Activated CD4-positive, CD25-positive, alpha-beta regulatory T cell (primary cell): Measurements from ENCODE around the gene CRYBA4.

ENCODE experiments used
- DNase-seq, 4 experiments: peaks; one replicate each; lab custom pipeline; 2025; lab: John Stamatoyannopoulos, UW

The CRYBA4 gene

DNA sequence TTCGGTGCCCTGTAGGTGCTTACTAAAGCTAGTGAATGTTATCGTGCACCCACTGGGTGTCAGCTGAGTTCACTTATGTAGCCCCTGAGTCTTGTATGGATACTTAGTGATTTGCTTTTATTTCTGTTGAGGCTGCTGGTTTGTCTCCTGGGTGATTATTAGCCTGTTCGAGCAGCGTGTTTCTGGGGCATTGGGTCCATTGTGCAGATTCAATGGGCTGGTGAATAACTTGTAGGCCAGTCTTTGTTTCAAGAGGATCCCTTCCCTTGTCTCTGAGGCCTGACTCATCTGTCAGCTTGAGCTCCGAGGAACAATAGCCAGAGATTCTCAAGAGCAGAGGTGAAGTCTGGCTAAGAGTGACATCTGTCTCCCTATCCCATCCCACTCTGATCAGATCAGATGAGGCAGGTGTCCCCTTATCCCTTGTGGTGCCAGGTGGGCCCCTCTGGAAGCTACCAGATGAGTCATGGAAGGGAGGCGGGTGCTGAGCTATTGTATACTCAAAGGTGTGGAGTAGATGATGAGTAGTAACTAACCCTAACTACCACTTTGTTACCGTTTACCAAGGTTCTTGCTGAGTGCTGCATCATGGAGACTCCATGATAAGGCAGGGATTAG lies 39.3 kb downstream of the CRYBA4 start:
- DNase-seq: no peak

GRCh38 chr22:26662160-26662559 lies 40.4 kb downstream of the CRYBA4 start:
- no peak for DNase-seq

DNA sequence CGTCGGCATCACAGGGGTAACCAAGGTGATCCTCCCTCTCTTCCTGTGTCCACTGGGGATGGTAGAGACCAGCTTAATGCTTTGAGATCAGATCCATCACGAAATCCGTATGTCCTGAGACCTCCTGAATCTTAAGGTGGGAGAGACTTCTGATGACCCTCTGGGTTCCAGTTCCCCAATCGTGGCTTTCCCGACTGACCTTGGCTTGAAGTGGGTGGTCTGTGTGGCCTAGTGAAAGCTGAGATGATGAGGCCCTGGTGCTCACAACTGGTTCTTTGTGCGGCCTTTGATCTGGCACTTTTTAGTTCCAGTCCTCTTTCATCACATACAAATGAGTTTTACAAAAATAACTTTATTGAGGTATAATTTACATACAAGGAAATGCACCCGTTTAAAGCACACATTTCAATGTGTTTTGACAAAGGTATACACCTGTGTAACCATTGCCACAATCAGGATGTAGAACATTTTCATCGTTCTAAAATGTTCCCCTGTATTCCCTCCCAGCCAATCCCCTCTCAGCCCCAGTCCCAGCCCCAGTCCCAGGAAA lies 41.7 kb downstream of the CRYBA4 start:
- DNase-seq: no peak

DNA sequence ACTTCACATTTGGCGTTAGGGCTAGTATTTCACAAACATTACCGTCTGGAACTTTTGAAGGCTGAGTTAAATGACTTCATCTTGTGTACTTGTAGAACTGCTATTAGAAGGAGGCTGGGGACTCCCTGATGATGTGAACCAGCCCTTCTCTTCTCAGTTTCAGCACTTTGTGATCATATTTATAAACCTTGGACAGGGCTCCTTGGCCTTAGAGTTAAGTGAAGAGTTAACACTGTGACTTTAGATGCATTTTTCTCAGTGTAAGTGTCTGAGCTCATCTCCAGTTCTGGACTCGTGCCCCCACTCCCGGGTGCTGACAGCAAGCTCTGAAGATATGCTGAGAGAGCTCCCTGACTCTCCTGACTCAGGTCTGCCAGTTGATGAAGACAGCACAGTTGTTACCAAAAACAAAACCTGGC lies 44.1 kb downstream of the CRYBA4 start:
- no peak for DNase-seq

GRCh38 chr22:26667140-26667539 lies 45.4 kb downstream of the CRYBA4 start:
- DNase-seq: no peak

- no peak for DNase-seq
Measured at GRCh38 chr22:26669060-26669481, 47.3 kb downstream of the CRYBA4 start.

DNA sequence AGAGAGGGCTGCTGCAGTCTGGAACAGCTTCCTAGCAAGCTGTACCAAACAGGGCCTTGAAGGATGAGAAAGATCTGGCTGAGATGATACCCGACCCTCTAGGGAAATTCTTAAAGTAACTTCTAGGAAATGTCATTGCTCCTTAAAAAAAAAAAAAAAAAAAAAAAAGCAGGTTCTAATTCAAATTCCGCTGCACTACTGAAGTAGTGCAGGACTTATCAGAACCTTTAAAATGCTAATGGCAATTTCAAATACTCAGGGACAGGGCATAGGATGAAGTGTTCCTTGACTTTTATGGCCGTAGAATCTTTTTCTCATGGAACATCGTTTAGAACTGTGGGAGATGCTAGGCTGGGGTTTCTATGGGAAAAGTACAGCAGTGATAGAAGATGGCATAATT lies 48.7 kb downstream of the CRYBA4 start:
- no peak for DNase-seq

GRCh38 chr22:26671317-26672059 lies 49.7 kb downstream of the CRYBA4 start:
- peak; percentile 38 to 46 (median 40) for DNase-seq

DNA sequence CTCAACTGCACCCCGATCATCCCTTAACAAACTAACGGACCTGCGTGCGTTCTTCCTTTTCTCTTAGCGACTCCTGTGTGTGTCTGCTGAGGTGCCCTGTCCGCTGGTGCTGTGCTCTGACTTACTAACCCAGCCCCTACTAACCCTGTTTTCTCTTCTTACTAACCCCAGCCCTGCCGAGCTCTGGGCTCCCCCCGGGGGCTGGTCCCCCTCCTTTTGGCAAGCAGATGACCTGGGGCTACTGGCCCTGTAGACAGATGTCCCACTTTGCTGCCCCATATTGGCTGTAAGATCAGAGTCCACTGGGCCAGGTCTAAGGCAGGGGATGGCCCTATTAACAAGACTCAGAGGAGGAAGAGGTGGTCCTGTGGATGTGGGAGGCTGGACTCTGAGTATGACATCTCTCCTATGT lies 50.3 kb downstream of the CRYBA4 start:
- no peak for DNase-seq

DNA sequence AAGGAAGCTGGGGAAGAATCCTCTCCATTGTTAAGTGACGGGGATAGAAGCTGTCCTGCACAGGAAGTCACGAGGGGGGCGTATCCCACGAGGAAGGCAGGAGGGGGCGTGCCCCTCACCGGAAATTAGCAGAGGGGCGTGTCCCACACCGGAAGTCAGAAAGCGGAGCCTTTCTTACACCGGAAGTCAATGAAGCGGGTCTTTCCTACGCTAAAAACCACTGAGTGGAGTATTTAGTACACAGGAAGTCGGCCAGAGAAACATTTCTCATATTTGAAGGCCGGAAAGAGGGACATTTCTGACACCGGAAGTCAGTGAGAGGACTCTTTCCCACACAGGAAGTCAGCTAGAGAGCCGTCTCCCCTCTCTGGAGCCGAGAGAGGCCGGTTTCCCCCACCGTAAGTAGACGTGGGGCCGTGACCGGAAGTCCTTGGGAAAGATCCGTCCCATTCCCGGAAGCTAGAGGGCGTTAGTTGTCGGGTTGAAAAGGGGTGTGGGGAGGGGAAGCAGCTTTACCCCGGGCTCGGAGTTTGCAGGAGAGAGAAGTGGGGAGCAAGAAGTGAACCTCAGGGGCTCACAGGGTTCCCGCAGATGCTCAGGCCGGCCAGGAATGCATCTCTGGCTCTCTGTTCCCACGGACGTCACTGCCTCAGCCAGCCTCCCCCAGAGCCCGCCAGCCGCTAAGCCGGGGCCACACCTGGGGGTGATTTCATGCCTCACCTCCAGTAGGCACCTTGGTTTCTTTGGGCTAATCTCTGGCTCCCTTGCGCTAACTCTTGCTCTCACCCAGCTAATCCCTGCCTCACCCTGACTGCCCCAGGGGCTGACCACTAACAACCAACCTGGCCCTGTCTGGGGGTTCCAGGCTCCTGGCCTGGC lies 51.1 kb downstream of the CRYBA4 start:
- peak; percentile 75 to 88 (median 84) for DNase-seq

DNA sequence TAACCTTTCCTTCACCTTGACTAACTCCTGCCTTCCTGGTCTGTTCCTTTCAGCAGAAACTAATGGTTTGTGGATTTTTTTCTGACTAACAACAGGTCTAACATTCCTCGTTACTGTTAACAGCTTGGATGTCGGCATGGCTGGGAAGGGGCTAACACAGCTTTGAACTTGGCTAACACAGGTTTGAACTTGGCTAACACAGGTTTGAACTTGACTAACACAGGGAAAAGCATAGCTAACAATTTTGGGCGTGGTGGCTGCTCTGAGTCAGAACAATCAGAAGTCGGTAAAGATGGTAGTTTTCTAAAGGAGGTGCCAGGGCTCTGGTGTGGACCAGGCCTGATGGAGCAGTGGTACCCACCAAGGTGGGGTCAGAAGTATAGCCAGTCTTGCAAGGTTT lies 51.7 kb downstream of the CRYBA4 start:
- no peak for DNase-seq

GRCh38 chr22:26674211-26675190 lies 52.7 kb downstream of the CRYBA4 start:
- DNase-seq: no peak

DNA sequence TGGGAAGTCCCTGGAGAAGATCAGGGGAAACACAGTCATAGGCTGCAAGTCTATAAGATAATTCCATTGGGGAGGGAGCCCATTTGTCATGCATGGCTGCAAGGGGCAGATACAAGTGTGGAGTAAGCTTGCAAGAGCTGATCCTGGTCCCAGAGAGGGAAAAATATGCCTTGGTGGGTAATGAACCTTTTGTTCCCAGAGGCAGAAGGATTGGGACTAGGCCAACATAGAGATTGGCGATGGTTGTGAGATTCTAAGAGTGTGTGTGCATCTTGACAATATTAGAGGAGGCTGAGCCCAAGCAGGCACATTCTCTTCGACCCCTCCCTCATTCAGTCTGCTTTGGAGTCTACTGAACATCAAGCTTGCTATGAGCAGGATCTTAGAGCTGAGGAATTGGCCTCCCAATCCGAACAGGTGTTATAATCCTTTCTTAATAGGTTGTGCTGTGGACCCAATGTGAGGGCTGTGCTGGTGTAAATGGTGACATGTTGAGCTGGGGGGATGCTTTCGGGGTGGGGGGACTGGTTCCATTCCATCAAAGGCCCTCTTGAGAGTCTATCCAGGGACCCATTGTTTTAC lies 54.0 kb downstream of the CRYBA4 start:
- DNase-seq: no peak

DNA sequence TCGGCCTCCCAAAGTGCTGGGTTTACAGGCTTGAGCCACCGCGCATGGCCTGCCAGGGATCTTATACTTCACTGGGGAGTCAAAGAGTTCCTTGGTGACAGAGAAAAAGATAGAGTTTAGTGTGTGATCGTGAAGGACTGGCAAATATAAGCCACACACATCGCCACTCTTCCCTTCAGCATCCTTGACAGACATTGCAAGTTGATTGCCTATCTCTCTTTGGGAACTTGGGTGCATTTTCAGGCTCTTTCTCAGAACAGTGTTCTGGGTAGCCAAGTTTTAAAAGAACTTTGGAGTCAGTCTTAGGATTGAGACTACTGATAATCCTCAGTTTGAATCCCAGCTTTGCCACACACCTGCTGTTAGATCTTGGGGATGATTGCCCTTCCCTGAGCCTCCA lies 55.5 kb downstream of the CRYBA4 start:
- no peak for DNase-seq

GRCh38 chr22:26679003-26679629 lies 57.4 kb downstream of the CRYBA4 start:
- DNase-seq: peak; percentile 28 to 58 (median 30)
